Central memory CD8-positive, alpha-beta T cell (primary cell): ENCODE measurements around the gene ADCY10.
"Not testable (repeated sequence)": the region's sequence is repeated elsewhere in the genome, so short reads cannot be mapped to it uniquely, and the experiment has no call there.

Experiments used
- ATAC-seq: fragments of 150-1000 bp; cut with Tn5 transposase; replicated peaks from 2 replicates; pipeline ENCODE4 v1.10.0; 2022; ENCODE audit warnings: mild to moderate bottlenecking, moderate FRiP score, moderate number of reproducible peaks; ENCODE audit not compliant: poor library complexity, severe bottlenecking; ENCODE audit errors: extremely low read depth
- DNase-seq, 2 donors: peaks; one replicate each; pipeline ENCODE4 v3.0.0; 2021; ENCODE audit warnings: low spot score in 2 of 2
- H3K27ac Mint-ChIP-seq: one replicate; pipeline ENCODE4 v1.8.0; 2022; ENCODE audit warnings: low read depth, mild to moderate bottlenecking, moderate library complexity, mixed read lengths
- H3K27me3 Mint-ChIP-seq: one replicate; pipeline ENCODE4 v1.8.0; 2022; ENCODE audit warnings: mixed read lengths
- H3K36me3 Mint-ChIP-seq: one replicate; pipeline ENCODE4 v1.8.0; 2022; ENCODE audit warnings: mild to moderate bottlenecking, moderate library complexity, mixed read lengths; ENCODE audit not compliant: insufficient read depth
- H3K4me1 Mint-ChIP-seq: one replicate; pipeline ENCODE4 v1.8.0; 2022; ENCODE audit warnings: mixed read lengths
- H3K4me3 Mint-ChIP-seq: one replicate; pipeline ENCODE4 v1.8.0; 2022; ENCODE audit warnings: mild to moderate bottlenecking, moderate library complexity, mixed read lengths
- H3K9me3 Mint-ChIP-seq: one replicate; pipeline ENCODE4 v1.8.0; 2022; ENCODE audit warnings: mixed read lengths

ADCY10 gene

DNA sequence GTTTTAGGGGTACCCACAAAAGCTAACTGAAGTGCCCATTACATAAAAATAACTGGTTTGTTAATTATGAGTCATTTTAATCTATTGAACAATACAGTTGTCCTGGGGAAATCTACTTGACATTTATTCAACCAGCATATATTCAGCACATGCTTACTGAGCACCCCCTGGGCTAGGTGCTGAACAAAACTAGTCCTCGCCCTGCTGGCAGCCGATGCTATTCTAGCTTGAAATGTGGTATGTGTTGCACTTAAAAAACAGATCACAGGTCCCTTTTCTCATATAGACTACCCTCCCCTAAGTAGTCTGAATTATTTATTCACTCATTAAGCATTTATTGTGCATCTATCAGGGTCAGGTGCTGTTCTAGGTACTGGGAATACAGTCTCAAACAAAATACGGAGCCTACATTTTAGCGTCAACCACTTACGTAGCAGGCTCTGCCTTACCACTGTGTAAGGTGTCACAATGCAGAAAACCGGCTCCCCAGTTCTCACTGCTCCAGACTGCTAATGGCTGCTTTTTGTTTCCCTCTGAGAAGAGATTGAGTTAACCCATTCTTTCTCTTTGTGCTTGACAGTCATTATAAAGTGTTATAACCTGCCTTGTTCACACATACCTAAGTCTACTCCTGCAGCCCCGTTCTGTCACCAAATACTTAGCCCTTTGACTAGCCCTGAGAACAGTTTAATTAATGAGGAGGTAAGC, 57.1 kb downstream of the ADCY10 start:
- no peak for DNase-seq
- Mint-ChIP-seq H3K27me3 (peaks cover 8% of the 10 kb centered on the region), H3K27ac (no peak overlapping the region), H3K4me3 (no peak overlapping the region), H3K36me3 (no peaks in the 10 kb centered on the region), H3K4me1 (no peaks in the 10 kb centered on the region), H3K9me3 (no peaks in the 10 kb centered on the region)
- no peak for ATAC-seq

DNA sequence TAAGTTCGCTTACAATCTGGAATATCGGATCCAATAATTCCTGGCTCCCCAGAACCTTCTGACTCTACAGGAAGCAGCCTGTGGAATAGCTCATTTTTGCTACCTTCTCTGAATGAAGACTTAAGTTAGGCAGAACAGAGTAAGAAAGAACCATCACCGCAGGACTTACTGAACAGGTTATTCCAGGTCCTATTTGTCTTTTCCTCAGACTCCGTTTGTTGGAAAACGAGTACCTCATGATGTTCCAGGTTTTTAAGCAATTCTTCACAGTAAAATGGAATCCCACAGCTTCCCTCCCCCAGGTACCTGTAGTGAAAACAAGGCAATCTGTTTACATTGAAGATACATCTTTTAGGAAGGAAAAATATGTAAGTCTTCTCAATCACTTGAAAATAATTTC, 59.8 kb downstream of the ADCY10 start:
- Mint-ChIP-seq H3K4me3 (no peak overlapping the region), H3K4me1 (no peaks in the 10 kb centered on the region), H3K9me3 (no peaks in the 10 kb centered on the region), H3K27me3 (peaks cover 8% of the 10 kb centered on the region), H3K27ac (no peak overlapping the region), H3K36me3 (no peaks in the 10 kb centered on the region)
- DNase-seq = no peak
- no peak for ATAC-seq

DNA sequence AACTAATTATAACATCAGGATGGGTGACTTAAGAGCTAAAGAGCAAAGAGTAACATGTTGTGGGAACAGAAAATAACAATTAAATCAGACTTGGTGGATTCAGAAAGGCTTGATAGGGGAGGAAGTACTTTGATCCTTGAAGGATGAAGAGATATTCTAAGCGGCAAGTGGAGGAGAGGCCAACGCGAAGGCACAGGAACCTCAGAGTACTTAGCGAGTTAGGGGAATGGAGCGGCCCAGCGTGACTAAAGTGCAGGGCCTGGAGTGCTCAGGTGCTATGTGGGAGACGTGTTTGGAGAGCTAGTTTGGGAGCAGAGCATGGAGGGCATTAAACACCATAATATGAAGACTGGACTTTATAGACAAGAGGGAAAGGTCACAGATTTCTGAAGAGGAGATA, 64.3 kb downstream of the ADCY10 start:
- no peak for ATAC-seq
- H3K27me3 Mint-ChIP-seq = peaks cover 8% of the 10 kb centered on the region
- H3K36me3 Mint-ChIP-seq = no peaks in the 10 kb centered on the region
- no peak overlapping the region for H3K4me3 Mint-ChIP-seq
- H3K4me1 Mint-ChIP-seq = no peaks in the 10 kb centered on the region
- H3K9me3 Mint-ChIP-seq = no peaks in the 10 kb centered on the region
- H3K27ac Mint-ChIP-seq = no peak overlapping the region
- DNase-seq = no peak

DNA sequence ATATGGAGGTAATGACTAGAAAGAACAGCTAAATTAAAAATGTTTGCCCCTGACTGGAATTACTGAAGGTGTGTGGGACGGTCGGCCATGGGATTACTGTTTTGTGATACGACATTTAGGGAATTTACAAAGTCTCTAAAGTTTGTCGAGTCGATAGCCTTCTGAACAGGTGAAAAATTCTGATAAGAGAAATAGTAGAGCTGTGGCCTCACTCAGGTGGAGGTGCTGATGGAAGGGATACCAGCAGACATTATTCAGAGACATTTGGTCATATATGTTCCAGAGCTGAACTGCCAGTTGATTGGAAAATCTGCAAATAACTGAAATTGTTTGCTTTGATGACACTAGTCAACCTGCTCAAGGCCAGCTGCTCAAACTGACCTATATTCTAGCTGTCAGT, 71.1 kb downstream of the ADCY10 start:
- DNase-seq = no peak
- no peaks in the 10 kb centered on the region for H3K4me1 Mint-ChIP-seq
- H3K9me3 Mint-ChIP-seq = no peaks in the 10 kb centered on the region
- H3K27ac Mint-ChIP-seq = no peak overlapping the region
- H3K36me3 Mint-ChIP-seq = no peaks in the 10 kb centered on the region
- H3K4me3 Mint-ChIP-seq = no peak overlapping the region
- no peak for ATAC-seq
- H3K27me3 Mint-ChIP-seq = peaks cover 9% of the 10 kb centered on the region

DNA sequence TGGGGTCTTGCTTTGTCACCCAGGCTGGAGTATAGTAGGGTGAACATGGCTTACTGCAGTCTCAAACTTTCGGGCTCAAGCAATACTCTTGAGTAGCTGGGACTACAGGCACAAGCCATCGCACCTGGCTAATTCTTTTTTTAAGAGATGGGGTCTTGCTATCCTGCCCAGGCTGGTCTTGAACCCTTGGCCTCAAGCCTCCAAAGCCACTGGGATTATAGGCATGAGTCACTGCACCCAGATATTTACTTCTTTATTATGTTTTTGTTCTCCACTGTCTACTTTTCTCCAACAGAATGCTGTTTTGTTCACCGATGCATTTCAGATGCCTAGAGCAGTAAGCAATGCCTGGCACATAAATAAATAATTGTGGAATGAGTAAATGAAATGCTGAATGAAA, 72.4 kb downstream of the ADCY10 start:
- Mint-ChIP-seq H3K9me3 (no peaks in the 10 kb centered on the region), H3K4me1 (no peaks in the 10 kb centered on the region), H3K27me3 (peaks cover 9% of the 10 kb centered on the region), H3K4me3 (no peak overlapping the region), H3K36me3 (no peaks in the 10 kb centered on the region), H3K27ac (no peak overlapping the region)
- ATAC-seq (no peak), DNase-seq (no peak)

DNA sequence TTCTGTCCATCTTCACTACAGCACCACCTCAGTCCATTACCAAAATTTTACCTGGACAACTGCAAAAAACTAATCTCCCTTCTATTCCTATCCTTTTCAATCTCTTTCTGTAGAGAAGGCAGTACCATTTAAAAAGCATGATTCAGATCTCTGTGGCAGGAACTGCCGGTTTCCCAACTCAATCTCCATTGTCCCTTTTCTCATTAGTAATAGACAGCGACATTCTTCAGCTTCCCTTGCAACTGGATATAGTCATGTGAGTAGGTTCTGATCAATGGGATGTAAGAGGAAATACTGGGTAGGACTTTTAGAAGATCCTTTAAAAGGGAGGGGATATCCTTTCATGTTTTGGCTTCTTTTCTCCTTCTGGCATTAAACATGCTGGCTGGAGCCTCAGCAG, 74.9 kb downstream of the ADCY10 start:
- H3K9me3 Mint-ChIP-seq = no peaks in the 10 kb centered on the region
- no peak overlapping the region for H3K27ac Mint-ChIP-seq
- no peak for ATAC-seq

DNA sequence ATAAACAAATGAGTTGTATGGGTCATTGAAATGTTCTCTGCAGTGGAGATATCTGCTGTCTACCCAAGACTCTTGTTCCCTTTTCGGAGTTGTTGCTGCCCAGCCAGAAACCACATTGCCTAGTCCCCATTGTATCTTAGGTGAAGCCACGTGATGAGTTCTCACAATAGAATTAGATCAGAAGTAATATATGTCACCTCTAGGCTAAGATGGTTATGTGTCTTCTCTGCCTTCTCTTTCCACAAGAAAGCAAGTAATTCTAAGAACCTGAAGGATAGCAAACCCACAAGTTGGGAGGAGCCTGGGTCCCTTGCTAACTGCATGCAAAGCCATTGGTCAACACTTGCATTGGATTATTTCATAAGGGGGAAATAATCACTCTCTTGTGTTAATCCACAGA, 76.6 kb downstream of the ADCY10 start:
- H3K4me1 Mint-ChIP-seq = no peaks in the 10 kb centered on the region
- H3K4me3 Mint-ChIP-seq = no peak overlapping the region
- no peak overlapping the region for H3K27ac Mint-ChIP-seq
- no peaks in the 10 kb centered on the region for H3K36me3 Mint-ChIP-seq
- H3K27me3 Mint-ChIP-seq = peaks cover 9% of the 10 kb centered on the region
- DNase-seq (no peak), ATAC-seq (no peak)
- H3K9me3 Mint-ChIP-seq = no peaks in the 10 kb centered on the region

More for the DNA sequence above, 74.9 kb downstream of the ADCY10 start:
- Mint-ChIP-seq H3K4me1 (no peaks in the 10 kb centered on the region), H3K36me3 (no peaks in the 10 kb centered on the region), H3K4me3 (no peak overlapping the region), H3K27me3 (peaks cover 9% of the 10 kb centered on the region)
- DNase-seq = no peak

DNA sequence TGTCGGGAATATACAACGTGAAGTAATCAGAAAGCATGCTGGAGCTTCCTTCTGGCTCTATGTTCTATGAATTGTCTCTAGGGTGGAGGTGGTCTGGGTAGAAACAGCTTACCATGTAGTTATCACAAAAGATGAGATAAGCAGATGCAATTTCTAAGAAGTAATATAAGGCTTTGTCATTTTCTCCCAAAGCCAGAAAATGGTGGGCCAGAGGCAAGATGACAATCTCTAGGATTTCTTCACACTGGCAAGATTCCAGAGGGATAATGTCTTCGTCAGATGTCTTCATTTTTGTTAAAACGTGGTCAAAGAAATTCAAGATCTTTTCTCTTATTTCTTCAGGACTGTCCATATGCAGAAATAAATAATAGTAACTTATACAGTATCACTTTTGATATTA, 77.7 kb downstream of the ADCY10 start:
- H3K27ac Mint-ChIP-seq = no peak overlapping the region
- peaks cover 9% of the 10 kb centered on the region for H3K27me3 Mint-ChIP-seq
- no peaks in the 10 kb centered on the region for H3K36me3 Mint-ChIP-seq
- H3K4me3 Mint-ChIP-seq = no peak overlapping the region
- no peaks in the 10 kb centered on the region for H3K4me1 Mint-ChIP-seq
- ATAC-seq = no peak
- no peak for DNase-seq
- no peaks in the 10 kb centered on the region for H3K9me3 Mint-ChIP-seq

DNA sequence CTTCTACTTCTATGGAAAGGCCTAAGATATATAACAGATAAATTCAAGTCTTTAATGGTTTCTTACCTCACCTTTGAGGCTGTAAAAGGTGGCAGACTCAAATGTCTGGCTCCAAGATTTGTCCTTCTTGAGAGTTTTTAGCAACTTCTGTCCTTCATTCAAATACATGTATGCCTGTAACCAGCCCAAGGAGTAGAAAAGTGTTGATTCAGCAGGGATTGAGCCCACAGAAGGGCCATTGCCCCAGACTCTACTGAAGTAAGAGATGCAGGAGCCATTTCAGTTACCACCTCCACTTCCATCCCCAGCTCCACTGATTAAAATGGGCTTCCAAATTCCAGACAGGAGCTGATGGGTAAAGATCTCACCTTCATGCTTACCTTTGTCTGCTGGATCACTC, 80.0 kb downstream of the ADCY10 start:
- ATAC-seq = no peak
- H3K27me3 Mint-ChIP-seq = peaks cover 9% of the 10 kb centered on the region
- DNase-seq = no peak

DNA sequence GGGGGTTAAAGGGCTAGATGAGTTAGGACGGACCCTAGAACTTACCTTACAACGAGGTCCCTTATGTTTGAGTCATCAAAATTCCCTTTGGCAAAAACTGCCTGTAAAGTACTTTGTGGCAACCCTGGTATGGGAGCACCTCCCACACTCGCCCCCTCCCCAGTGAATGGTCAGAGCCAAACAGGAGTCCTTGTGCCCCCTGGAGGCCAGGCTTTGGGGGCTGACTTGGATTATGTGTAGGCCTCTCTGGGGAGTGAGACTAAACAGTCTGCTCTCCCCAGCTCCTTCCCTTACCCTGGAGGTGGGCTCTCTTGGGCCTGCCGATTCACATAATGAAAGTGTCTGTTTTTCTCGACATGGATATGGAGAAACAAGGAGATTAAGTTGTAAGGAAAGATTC, 81.2 kb downstream of the ADCY10 start:
- DNase-seq (no peak), ATAC-seq (no peak)
- Mint-ChIP-seq H3K9me3 (no peaks in the 10 kb centered on the region), H3K4me1 (no peaks in the 10 kb centered on the region), H3K36me3 (no peaks in the 10 kb centered on the region), H3K4me3 (no peak overlapping the region), H3K27me3 (no peaks in the 10 kb centered on the region), H3K27ac (no peak overlapping the region)

More for the DNA sequence above, 80.0 kb downstream of the ADCY10 start:
- H3K4me1 Mint-ChIP-seq = no peaks in the 10 kb centered on the region
- H3K27ac Mint-ChIP-seq = no peak overlapping the region
- H3K9me3 Mint-ChIP-seq = no peaks in the 10 kb centered on the region
- no peaks in the 10 kb centered on the region for H3K36me3 Mint-ChIP-seq
- no peak overlapping the region for H3K4me3 Mint-ChIP-seq

DNA sequence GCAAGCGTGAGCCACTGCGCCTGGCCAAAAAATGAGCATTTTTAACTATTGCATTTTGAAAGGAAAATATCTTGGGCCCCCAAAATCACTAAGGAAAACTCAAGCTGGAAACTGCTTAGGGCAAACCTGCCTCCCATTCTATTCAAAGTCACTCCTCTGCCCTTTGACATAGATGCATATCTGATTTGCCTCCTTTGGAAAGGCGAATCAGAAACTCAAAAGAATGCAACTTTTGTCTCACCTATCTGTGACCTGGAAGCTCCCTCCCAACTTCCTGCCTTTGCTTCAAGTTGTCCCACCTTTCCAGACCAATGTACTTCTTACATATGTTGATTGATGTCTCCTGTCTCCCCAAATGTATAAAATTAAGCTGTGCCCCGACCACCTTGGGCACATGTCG, 83.3 kb downstream of the ADCY10 start:
- not testable (repeated sequence) for DNase-seq, H3K9me3 Mint-ChIP-seq, H3K27ac Mint-ChIP-seq, ATAC-seq, H3K36me3 Mint-ChIP-seq, H3K27me3 Mint-ChIP-seq, H3K4me3 Mint-ChIP-seq, H3K4me1 Mint-ChIP-seq

DNA sequence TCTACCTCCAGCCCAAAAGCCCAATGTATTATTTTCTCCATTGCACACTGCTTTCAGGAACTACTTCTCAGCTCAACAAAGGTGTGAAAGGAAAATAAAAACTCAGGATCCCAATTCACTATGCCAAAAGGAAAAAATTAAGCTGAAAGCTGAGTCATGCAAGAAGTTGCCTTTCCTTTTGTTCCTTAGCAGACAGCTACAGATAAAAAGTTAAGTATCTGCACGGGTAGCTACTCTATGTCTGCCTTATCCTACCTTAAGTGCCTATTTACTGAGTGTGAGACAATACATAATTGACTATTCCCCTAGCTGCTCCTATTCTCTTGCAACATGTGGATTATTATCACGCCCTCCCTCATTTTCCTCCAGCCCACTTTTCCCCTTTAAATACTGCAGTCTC, 84.1 kb downstream of the ADCY10 start:
- Mint-ChIP-seq H3K36me3 (no peaks in the 10 kb centered on the region), H3K4me1 (no peaks in the 10 kb centered on the region), H3K27ac (no peak overlapping the region), H3K4me3 (no peak overlapping the region), H3K9me3 (no peaks in the 10 kb centered on the region), H3K27me3 (no peaks in the 10 kb centered on the region)
- no peak for ATAC-seq
- DNase-seq = no peak

DNA sequence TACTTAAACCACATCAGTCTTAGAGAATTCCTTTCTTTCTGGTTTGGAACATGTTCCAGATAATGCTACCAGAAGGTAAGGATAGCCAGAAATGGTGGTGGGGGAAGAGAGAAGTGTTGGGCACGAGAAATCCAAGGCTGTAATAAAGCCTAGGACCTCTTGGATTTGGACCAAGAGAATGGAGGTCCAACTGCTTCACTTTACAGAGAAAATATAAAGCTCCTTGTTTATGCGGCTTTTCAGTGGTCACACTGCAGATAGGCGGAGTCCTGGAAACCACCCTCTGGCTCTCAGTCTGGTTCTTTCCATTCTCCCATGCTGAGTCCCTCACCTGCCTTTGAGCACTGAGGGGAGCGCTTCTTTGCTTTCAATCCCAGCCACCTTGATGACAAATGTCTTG, 87.8 kb downstream of the ADCY10 start:
- ATAC-seq = no peak
- Mint-ChIP-seq H3K4me3 (no peak overlapping the region), H3K36me3 (no peaks in the 10 kb centered on the region), H3K9me3 (no peaks in the 10 kb centered on the region), H3K4me1 (no peaks in the 10 kb centered on the region), H3K27me3 (peaks cover 9% of the 10 kb centered on the region), H3K27ac (no peak overlapping the region)
- no peak for DNase-seq
